ENCODE data around the gene MPND. TPM values are rescaled to one million over a fixed set of nuclear protein-coding genes. Genes with fewer than 3 reads are reported as not detected.

The MPND gene
- total RNA-seq, 6 experiments from 2014 or later, result 6.4 to 21.7 (median 19.6) TPM

DNA sequence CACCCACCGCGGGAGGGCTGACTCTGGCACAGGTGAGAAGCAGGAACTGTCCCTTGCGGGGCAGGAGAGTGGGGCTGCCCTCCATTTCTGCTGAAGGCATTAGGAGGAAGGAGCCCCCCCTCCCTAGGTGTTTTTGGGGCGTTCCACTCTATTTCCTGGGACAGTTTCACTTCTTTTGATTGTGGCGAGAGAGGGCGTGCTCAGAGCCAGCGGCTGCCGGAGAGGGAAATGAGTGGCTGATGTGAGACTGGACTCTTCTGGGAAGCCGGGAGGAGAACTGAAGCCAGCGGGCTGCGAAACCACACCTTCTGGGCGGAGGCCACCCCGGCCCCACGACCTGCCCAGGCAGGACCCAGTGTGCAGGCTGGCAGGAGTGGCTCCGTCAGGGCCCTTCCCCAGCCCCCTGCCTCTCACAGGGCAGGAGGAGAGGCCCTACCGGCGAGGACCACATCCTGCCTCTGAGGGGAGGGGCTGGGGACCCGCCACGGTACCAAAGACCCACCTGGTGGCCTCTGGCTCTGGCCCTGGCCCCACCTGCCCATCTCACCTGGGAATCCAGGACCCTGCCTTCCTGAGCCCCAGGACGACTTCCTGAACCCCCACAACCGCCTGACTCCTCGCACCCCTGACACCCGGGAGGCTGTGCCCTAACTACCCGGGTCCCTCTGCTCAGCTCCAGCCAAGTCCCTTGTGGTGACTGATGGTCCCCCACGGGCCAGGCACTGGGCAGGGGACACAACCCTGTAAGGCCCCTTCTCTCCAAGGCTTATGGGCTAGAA lies 25.9 kb downstream of the MPND start:
- intact Hi-C loops (cut with DNase I), result no loop called here
- Histone ChIP-seq H3K27me3 (no peaks in the 10 kb centered on the region), H3K4me1 (peaks cover 0 to 31% (median 5%) of the 10 kb centered on the region in 4 donors), H3K27ac (peak overlapping the region in 2 of 3 donors; percentile 37 to 58), H3K36me3 (peaks cover 0 to 18% (median 7%) of the 10 kb centered on the region in 4 donors), H3K4me3 (no peak overlapping the region), H3K9me3 (no peaks in the 10 kb centered on the region)
- ATAC-seq, result peak; percentile 11 to 50 (median 42)
- WGBS (ENCODE audit: insufficient coverage, low coverage, low lambda C conversion rate, missing lambda C conversion rate), result 32% methylated on average over 7 of the region's 25 CpGs
- TF ChIP-seq POLR2A (IDR thresholded peaks at IDR 0.05), result no peak
- TF ChIP-seq CTCF (IDR thresholded peaks at IDR 0.05), result no peak
- DNase-seq, result peak in 1 of 3 donors; percentile 60

DNA sequence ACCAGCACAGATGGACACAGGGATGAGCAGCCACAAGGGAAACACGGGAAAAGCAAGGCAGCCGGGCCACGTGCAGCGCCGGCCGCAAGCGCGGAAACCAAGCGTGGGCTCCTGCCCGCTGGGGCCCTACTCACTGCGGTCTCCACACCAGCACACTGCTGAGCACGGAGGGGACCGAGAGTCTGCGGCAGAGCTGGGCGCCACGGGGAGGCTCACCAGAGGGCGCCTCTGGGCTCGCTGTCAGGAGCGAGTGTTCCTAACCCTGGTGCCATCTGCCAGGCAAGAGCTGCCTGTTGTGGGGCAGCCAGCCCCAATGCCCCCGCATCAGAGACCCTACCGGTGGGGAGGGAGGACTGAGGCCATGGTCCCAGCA lies 26.5 kb downstream of the MPND start:
- H3K27ac ChIP-seq, result peak overlapping the region in 2 of 3 donors; percentile 37 to 58
- ATAC-seq, result peak; percentile 24 to 58 (median 48)

DNA sequence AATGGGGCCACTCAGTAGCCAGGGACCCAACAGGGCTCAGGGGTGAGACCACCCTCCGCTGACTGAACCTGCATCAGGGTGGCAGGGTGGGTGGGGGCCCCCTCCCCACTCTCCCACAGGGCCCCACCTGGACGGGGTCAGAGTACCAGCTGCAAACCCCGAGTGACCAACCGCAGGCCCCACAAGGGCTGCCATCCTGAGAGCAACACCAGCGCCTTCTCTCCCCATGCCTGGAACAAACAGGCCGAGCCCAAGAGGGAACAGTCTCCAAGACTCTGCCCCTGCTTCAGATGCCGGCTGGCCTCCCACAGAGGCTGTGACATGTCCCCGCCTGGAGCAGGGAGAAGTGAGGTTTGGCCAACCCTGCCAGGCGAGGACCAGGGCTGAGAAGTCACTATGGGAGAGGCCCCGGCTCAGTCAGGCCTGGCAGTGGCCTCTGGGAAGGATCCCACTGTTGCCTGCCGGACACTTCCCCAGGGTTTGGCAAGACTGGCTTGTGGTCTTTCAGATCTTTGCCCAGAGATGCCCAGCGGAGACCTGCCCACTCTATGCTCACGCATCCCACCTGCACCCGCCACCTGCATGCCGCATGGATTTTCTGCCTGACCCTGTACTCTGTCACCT lies 27.2 kb downstream of the MPND start:
- H3K36me3 ChIP-seq, result peaks cover 0 to 10% (median 4%) of the 10 kb centered on the region in 4 donors
- TF ChIP-seq CTCF (IDR thresholded peaks at IDR 0.05), result no peak
- TF ChIP-seq POLR2A (IDR thresholded peaks at IDR 0.05), result no peak
- ATAC-seq (no peak), DNase-seq (peak in 2 of 3 donors; percentile 19 to 47)
- H3K27ac ChIP-seq, result no peak overlapping the region
- no peak overlapping the region for H3K4me3 ChIP-seq
- WGBS (ENCODE audit: insufficient coverage, low coverage, low lambda C conversion rate, missing lambda C conversion rate), result 73% methylated on average over 2 of the region's 15 CpGs
- H3K27me3 ChIP-seq, result no peaks in the 10 kb centered on the region
- peaks cover 0 to 43% (median 13%) of the 10 kb centered on the region in 4 donors for H3K4me1 ChIP-seq
- H3K9me3 ChIP-seq, result no peaks in the 10 kb centered on the region
- intact Hi-C loops (cut with DNase I), result no loop called here

More for the DNA sequence above, 26.5 kb downstream of the MPND start:
- no CpG with 5 or more reads among the region's 21 CpGs for WGBS (ENCODE audit: insufficient coverage, low coverage, low lambda C conversion rate, missing lambda C conversion rate)
- H3K36me3 ChIP-seq, result peaks cover 0 to 15% (median 5%) of the 10 kb centered on the region in 4 donors
- H3K27me3 ChIP-seq, result no peaks in the 10 kb centered on the region
- no peak overlapping the region for H3K4me3 ChIP-seq
- H3K4me1 ChIP-seq, result peaks cover 0 to 37% (median 8%) of the 10 kb centered on the region in 4 donors
- no peaks in the 10 kb centered on the region for H3K9me3 ChIP-seq
- intact Hi-C loops (cut with DNase I), result no loop called here
- peak in 1 of 3 donors; percentile 54 for DNase-seq
- TF ChIP-seq CTCF (IDR thresholded peaks at IDR 0.05) (peak; percentile 22 to 34 (median 30)), POLR2A (IDR thresholded peaks at IDR 0.05) (no peak)

DNA sequence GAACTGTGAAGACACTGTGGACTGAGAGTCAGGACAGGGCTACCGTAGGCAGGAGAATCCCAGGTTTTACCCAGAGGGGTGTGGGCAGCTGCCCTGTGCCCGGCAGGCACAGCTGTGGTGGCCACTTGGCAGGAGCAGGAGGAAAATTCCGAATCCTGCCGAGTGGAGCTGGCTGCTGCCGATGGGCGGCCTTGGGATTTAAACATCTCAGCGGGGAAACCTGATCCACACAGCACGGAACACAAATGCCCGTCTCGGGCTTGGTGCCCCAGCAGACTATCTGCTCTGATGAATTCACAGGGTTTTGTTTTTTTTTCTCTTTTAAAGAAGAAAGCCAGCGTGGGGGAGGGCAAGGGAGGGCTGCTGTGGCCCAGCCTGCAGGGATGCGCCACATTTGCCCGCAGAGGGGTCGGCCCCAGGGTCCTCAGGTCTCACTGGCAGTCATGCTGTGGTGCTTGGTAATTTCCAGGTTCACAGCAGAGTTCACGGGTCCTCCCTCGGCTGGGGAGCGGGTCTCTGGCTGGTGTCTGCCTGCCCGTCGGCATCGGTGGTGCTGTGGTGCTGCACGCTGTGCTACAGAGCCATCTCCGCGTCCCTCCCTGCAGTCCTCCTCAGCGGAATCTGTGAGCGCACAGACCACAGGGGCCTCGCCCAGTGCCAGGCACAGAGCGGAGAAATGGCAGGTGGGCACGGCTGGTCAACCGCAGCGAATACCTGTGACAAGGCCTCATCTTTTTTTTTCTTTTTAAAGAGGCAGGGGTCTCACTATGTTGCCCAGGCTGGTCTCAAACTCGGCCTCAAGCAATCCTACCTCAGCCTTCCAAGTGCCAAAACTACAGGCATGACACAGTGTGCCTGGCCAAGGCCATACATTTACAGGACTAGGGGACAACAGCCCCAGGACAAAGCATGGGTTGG lies 28.1 kb downstream of the MPND start:
- DNase-seq, result peak in 2 of 3 donors; percentile 19 to 52
- H3K36me3 ChIP-seq, result peaks cover 0 to 6% (median 0%) of the 10 kb centered on the region in 4 donors
- TF ChIP-seq POLR2A (IDR thresholded peaks at IDR 0.05), result no peak
- no peak for TF ChIP-seq CTCF (IDR thresholded peaks at IDR 0.05)
- H3K27ac ChIP-seq, result no peak overlapping the region
- ATAC-seq, result no peak
- H3K9me3 ChIP-seq, result no peaks in the 10 kb centered on the region
- no peak overlapping the region for H3K4me3 ChIP-seq
- H3K4me1 ChIP-seq, result peaks cover 0 to 44% (median 15%) of the 10 kb centered on the region in 4 donors
- intact Hi-C loops (cut with DNase I), result no loop called here
- no peaks in the 10 kb centered on the region for H3K27me3 ChIP-seq
- 76% methylated on average over 11 of the region's 31 CpGs for WGBS (ENCODE audit: insufficient coverage, low coverage, low lambda C conversion rate, missing lambda C conversion rate)
